ENCODE measurements around the gene RDH13. TPM values are rescaled to one million over a fixed set of nuclear protein-coding genes. Genes with fewer than 3 reads are reported as not detected.
A peak's percentile ranks its signal among the peaks of the same experiment; 100 is the strongest.

Gene RDH13
- total and polyA plus RNA-seq, 11 donors: 29.3 to 60.7 (median 39.4) TPM

DNA sequence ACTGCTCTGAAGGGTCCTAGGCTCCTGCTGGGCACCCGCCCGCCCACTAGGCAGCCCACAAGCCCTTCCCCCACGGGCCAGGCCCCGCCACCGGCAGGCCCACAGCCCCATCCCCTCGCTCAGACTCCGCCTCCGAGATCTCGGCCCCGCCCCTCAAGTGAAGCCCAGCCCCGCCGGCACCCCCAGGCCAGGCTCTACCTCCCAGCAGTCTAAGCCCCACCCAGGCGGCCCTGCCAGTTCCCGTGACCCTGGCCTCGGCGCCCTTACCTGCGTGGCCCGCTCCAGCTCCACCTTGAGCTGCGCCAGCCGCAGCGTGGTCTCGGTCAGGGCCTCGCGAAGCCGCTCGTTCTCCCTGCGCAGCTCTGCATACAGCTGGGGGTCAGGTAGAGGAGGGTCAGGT is 29.0 kb upstream of the RDH13 start:
- TF ChIP-seq POLR2A (IDR thresholded peaks at IDR 0.05) (no peak), CTCF (IDR thresholded peaks at IDR 0.05) (no peak)
- peaks cover 4 to 57% (median 54%) of the 10 kb centered on the region in 9 donors for H3K36me3 ChIP-seq
- DNase-seq: peak in 2 of 5 donors; percentile 24 to 60
- no peaks in the 10 kb centered on the region for H3K9me3 ChIP-seq
- 84 to 87% (median 86%) methylated on average over 26 to 27 of the region's 27 CpGs for WGBS, 4 donors
- no peak for ATAC-seq
- peak overlapping the region in 5 of 12 donors; percentile 9 to 57 (median 38) for H3K27ac ChIP-seq
- H3K4me3 ChIP-seq: no peak overlapping the region
- peaks cover 0 to 34% (median 15%) of the 10 kb centered on the region in 12 donors for H3K4me1 ChIP-seq
- peaks cover 0 to 9% (median 0%) of the 10 kb centered on the region in 9 donors for H3K27me3 ChIP-seq
- intact Hi-C loops (cut with DNase I): no loop called here

DNA sequence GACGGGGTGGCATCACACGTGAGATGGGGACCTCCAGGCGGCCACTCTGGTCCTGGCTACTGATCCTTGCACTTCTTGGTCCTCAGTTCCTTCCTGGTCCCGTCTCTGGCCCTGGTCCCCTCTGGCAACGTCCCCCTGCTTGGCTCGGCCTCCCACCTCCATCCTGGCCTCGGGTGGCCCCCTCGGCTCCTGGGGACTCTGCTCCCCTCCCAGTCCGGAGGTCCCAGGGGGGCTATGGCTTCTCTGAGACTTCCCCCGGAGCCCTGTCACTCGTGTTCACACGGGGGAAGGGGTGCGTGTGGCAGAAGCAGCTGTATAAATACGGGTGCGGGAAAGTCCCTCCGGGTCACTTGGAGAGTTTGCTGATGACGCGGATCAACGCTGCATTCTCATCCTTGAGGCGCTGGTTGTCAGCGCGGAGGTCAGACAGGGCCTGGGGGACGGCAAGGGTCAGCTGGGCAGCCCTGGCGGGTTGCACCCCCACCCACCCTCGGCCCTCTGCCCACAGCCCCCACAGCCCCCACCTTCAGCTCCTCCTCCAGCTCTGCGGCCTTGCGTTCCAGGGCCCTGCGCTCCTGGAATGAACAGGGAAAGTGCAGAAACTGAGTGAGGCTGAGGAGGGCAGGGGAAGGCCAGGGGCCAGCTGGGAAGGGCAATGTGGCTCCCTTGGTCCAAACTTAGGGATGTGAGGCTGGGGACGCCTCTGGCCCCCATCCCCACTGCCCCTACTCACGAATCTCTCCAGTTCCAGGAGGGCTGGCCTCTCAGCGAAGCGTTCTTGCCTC is 28.4 kb upstream of the RDH13 start:
- Histone ChIP-seq H3K36me3 (peaks cover 4 to 57% (median 53%) of the 10 kb centered on the region in 9 donors), H3K27me3 (peaks cover 0 to 15% (median 0%) of the 10 kb centered on the region in 9 donors), H3K4me3 (no peak overlapping the region), H3K4me1 (peaks cover 0 to 40% (median 19%) of the 10 kb centered on the region in 12 donors), H3K9me3 (no peaks in the 10 kb centered on the region), H3K27ac (peak overlapping the region in 5 of 12 donors; percentile 9 to 57 (median 38))
- intact Hi-C loops (cut with DNase I): no loop called here
- TF ChIP-seq CTCF (IDR thresholded peaks at IDR 0.05) (no peak), POLR2A (IDR thresholded peaks at IDR 0.05) (no peak)
- WGBS, 4 donors: 78 to 85% (median 79%) methylated on average over 19 to 32 of the region's 32 CpGs
- peak in 2 of 5 donors; percentile 48 to 66 for DNase-seq
- no peak for ATAC-seq

DNA sequence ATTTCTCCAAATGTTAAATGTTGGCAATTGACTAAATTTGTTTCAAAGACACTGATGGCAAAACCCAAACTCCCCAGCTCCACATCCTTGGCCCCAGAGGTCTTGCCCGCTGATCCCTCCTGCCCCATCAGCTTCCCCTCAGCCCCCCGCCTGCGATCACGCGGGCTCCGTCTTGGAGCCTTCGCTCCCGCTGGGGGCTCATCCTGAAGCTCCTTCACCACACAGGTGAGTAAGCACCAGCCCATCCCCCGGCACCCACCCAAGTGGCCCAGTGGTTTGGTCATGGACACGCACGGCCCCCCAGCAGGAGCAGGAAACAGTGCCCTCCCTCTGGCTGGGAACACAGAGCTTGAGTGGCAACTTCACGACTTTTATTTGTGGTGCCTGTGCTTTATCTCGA is 27.6 kb upstream of the RDH13 start:
- Histone ChIP-seq H3K4me3 (no peak overlapping the region), H3K9me3 (no peaks in the 10 kb centered on the region), H3K4me1 (peaks cover 0 to 42% (median 22%) of the 10 kb centered on the region in 12 donors), H3K27me3 (peaks cover 0 to 21% (median 0%) of the 10 kb centered on the region in 9 donors), H3K27ac (no peak overlapping the region), H3K36me3 (peaks cover 4 to 51% (median 45%) of the 10 kb centered on the region in 9 donors)
- peak in 1 of 5 donors; percentile 26 for DNase-seq
- TF ChIP-seq POLR2A (IDR thresholded peaks at IDR 0.05): no peak
- no peak for TF ChIP-seq CTCF (IDR thresholded peaks at IDR 0.05)
- intact Hi-C loops (cut with DNase I): no loop called here
- 88 to 94% (median 94%) methylated on average over 13 of the region's 13 CpGs for WGBS, 4 donors
- ATAC-seq: no peak

DNA sequence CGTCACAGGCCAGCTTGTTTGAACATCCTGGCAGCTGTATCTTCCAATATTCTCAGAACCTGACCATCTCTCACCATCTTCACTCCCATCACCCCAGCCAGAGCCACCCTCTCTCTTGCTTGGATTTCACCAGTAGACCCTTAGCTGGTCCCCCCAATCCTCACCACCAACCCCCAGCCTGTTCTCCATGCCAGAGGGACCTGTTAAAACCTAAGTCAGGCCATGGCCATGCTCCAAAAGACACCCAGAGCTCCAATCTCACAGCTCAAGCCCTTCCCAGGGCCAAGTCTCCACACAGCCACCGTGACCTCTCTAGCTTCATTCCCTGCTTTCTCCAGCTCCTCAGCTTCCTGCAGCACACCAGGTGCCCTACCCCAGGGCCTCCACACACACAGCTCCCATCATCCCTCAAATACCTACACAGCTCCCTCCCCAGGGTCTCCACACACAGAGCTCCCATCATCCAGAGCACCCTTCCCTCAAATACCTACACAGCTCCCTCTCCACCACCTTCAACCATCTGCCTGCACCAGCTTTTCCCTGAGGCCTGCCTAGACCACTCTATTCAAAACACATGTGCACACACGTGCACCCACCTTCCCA is 26.5 kb upstream of the RDH13 start:
- no peak for ATAC-seq
- intact Hi-C loops (cut with DNase I): loop anchor here in 1 of 10 donors (2.0 kb wide), 1 partner anchor 25 kb away; no protein-coding TSS in a partner anchor
- peaks cover 0 to 32% (median 5%) of the 10 kb centered on the region in 9 donors for H3K27me3 ChIP-seq
- peaks cover 0 to 42% (median 22%) of the 10 kb centered on the region in 12 donors for H3K4me1 ChIP-seq
- no peaks in the 10 kb centered on the region for H3K9me3 ChIP-seq
- DNase-seq: peak in 2 of 5 donors; percentile 14 to 21
- 77 to 81% (median 79%) methylated on average over 3 of the region's 3 CpGs for WGBS, 4 donors
- H3K27ac ChIP-seq: no peak overlapping the region
- no peak overlapping the region for H3K4me3 ChIP-seq
- peaks cover under 1 to 39% (median 34%) of the 10 kb centered on the region in 9 donors for H3K36me3 ChIP-seq
- TF ChIP-seq CTCF (IDR thresholded peaks at IDR 0.05) (no peak), POLR2A (IDR thresholded peaks at IDR 0.05) (no peak)

Data from heart left ventricle (tissue), 16 donors.